ENCODE results near the gene SECISBP2L.

The SECISBP2L gene

DNA sequence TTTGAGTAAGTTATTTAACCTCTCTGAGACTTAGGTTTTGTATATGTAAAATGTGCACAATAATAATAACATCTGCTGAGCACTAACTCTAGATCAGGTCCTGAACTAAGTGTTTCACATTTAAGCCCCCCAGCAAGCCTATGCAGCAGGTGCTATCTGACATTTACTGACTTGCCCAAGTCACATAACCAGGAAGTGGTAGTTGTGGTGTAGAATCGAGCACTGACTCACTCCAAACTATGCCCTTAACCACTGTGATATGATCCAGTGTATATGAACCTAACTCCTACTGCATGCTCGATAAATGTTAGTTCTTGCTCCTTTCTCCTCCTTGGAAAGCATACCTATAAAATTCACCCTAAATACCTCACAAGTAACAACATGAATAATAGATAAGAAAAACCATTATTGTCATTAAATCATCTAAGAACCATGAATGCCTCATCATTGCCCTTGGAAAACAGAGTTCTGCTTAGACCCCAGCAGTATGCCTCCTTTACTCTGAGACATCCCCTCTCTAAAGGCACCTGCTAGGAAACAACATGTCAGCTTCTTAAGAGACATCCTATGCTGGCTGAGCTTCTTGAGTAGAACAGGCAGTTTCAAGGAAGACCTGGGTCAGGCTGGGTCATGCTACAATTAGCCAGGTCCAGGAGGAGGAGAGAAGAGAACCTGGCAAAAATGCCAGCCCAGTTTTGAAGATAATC, 79.5 kb downstream of the SECISBP2L start:
- Histone ChIP-seq H3K4me1 (ENCODE audit: low read length) (no peaks in the 10 kb centered on the region; the same call in none of the 2 replicates), H4K20me1 (ENCODE audit: insufficient read depth, low read length) (no peaks in the 10 kb centered on the region), H3K27ac (ENCODE audit: low read length) (no peak overlapping the region), H3K9ac (ENCODE audit: low read length) (no peak overlapping the region), H3K36me3 (replicated peaks; ENCODE audit: insufficient read depth, low read length) (no peaks in the 10 kb centered on the region), H3K9me2 (replicated peaks; ENCODE audit: insufficient read depth, low read length) (no peaks in the 10 kb centered on the region), H3K9me3 (replicated peaks; ENCODE audit: insufficient read depth, low read length) (no peaks in the 10 kb centered on the region), H3K27me3 (replicated peaks; ENCODE audit: insufficient read depth, low read length) (no peaks in the 10 kb centered on the region), H2AFZ (ENCODE audit: low read length) (no peak overlapping the region), H3K4me2 (ENCODE audit: low read depth, low read length) (no peak overlapping the region), H3F3A (ENCODE audit: insufficient read depth, low read length) (no peaks in the 10 kb centered on the region), H3K79me2 (ENCODE audit: low read length) (no peaks in the 10 kb centered on the region), H3K4me3 (ENCODE audit: low read length) (no peak overlapping the region)
- DNase-seq = peak; percentile 58
- TF ChIP-seq EZH2 (optimal IDR thresholded peaks at IDR 0.05; ENCODE audit: low read depth, low read length) (no peak), EZH2phosphoT487 (IDR thresholded peaks at IDR 0.05; ENCODE audit: low read length) (no peak), CTCF (IDR thresholded peaks at IDR 0.05; ENCODE audit: low read length) (no peak)

GRCh38 chr15:48965972-48966371, 80.3 kb downstream of the SECISBP2L start:
- H3K4me1 ChIP-seq (ENCODE audit: low read length) = no peaks in the 10 kb centered on the region; the same call in none of the 2 replicates
- no peak overlapping the region for H3K27ac ChIP-seq (ENCODE audit: low read length)
- no peaks in the 10 kb centered on the region for H4K20me1 ChIP-seq (ENCODE audit: insufficient read depth, low read length)
- no peaks in the 10 kb centered on the region for H3F3A ChIP-seq (ENCODE audit: insufficient read depth, low read length)
- H3K79me2 ChIP-seq (ENCODE audit: low read length) = no peaks in the 10 kb centered on the region
- H3K9ac ChIP-seq (ENCODE audit: low read length) = no peak overlapping the region
- no peaks in the 10 kb centered on the region for H3K36me3 ChIP-seq (replicated peaks; ENCODE audit: insufficient read depth, low read length)
- peak; percentile 28 for TF ChIP-seq CTCF (IDR thresholded peaks at IDR 0.05; ENCODE audit: low read length)
- no peak for TF ChIP-seq EZH2phosphoT487 (IDR thresholded peaks at IDR 0.05; ENCODE audit: low read length)
- no peak for DNase-seq
- H3K27me3 ChIP-seq (replicated peaks; ENCODE audit: insufficient read depth, low read length) = no peaks in the 10 kb centered on the region
- H3K9me3 ChIP-seq (replicated peaks; ENCODE audit: insufficient read depth, low read length) = no peaks in the 10 kb centered on the region
- no peak overlapping the region for H2AFZ ChIP-seq (ENCODE audit: low read length)
- H3K4me2 ChIP-seq (ENCODE audit: low read depth, low read length) = no peak overlapping the region
- no peak overlapping the region for H3K4me3 ChIP-seq (ENCODE audit: low read length)
- no peaks in the 10 kb centered on the region for H3K9me2 ChIP-seq (replicated peaks; ENCODE audit: insufficient read depth, low read length)

- H3K9me2 ChIP-seq (replicated peaks; ENCODE audit: insufficient read depth, low read length) = no peaks in the 10 kb centered on the region
Observed at GRCh38 chr15:48964898-48965297, 81.3 kb downstream of the SECISBP2L start.

More at GRCh38 chr15:48964898-48965297, 81.3 kb downstream of the SECISBP2L start:
- no peak overlapping the region for H3K27ac ChIP-seq (ENCODE audit: low read length)
- no peak overlapping the region for H3K4me2 ChIP-seq (ENCODE audit: low read depth, low read length)
- no peaks in the 10 kb centered on the region; the same call in none of the 2 replicates for H3K4me1 ChIP-seq (ENCODE audit: low read length)
- no peaks in the 10 kb centered on the region for H4K20me1 ChIP-seq (ENCODE audit: insufficient read depth, low read length)
- DNase-seq = no peak
- H2AFZ ChIP-seq (ENCODE audit: low read length) = no peak overlapping the region
- H3K79me2 ChIP-seq (ENCODE audit: low read length) = no peaks in the 10 kb centered on the region
- no peaks in the 10 kb centered on the region for H3F3A ChIP-seq (ENCODE audit: insufficient read depth, low read length)
- H3K36me3 ChIP-seq (replicated peaks; ENCODE audit: insufficient read depth, low read length) = no peaks in the 10 kb centered on the region
- no peaks in the 10 kb centered on the region for H3K27me3 ChIP-seq (replicated peaks; ENCODE audit: insufficient read depth, low read length)
- no peak overlapping the region for H3K4me3 ChIP-seq (ENCODE audit: low read length)
- no peaks in the 10 kb centered on the region for H3K9me3 ChIP-seq (replicated peaks; ENCODE audit: insufficient read depth, low read length)
- TF ChIP-seq EZH2phosphoT487 (IDR thresholded peaks at IDR 0.05; ENCODE audit: low read length) (no peak), CTCF (IDR thresholded peaks at IDR 0.05; ENCODE audit: low read length) (no peak), EZH2 (optimal IDR thresholded peaks at IDR 0.05; ENCODE audit: low read depth, low read length) (no peak)
- no peak overlapping the region for H3K9ac ChIP-seq (ENCODE audit: low read length)
